ENCODE measurements around the gene FRAS1. TPM values are rescaled to one million over a fixed set of nuclear protein-coding genes. Genes with fewer than 3 reads are reported as not detected.
"Not testable (repeated sequence)": the region's sequence is repeated elsewhere in the genome, so short reads cannot be mapped to it uniquely, and the experiment has no call there.

FRAS1 gene
- total RNA-seq, 1 donor from 2014 or later, result 24.6 TPM

- no peak overlapping the region for H3K9ac ChIP-seq (ENCODE audit: low read length)
- H3K9me3 ChIP-seq (ENCODE audit: insufficient read depth, low read depth, low read length), result no peaks in the 10 kb centered on the region
- Mint-ChIP-seq H3K4me1 (ENCODE audit: low read depth, unreplicated experiment) (no peaks in the 10 kb centered on the region), H3K4me3 (ENCODE audit: unreplicated experiment) (no peak overlapping the region), H3K9me3 (ENCODE audit: unreplicated experiment) (no peaks in the 10 kb centered on the region), H3K27ac (ENCODE audit: unreplicated experiment) (no peak overlapping the region), H3K36me3 (ENCODE audit: low read depth, unreplicated experiment) (peaks cover 3% of the 10 kb centered on the region), H3K27me3 (ENCODE audit: low read depth, unreplicated experiment) (no peaks in the 10 kb centered on the region)
- no peak overlapping the region for H3K4me3 ChIP-seq (ENCODE audit: insufficient read depth, low read depth, low read length)
- no peak overlapping the region for H3K27ac ChIP-seq (ENCODE audit: low read depth, low read length)
- H3K4me2 ChIP-seq (ENCODE audit: low read length), result no peak overlapping the region
- DNase-seq (ENCODE audit: low read depth) (no peak), FAIRE-seq (no peak)
- no peak overlapping the region for H2AFZ ChIP-seq (ENCODE audit: low read depth, low read length)
- H4K20me1 ChIP-seq (ENCODE audit: insufficient read depth, low read length), result no peaks in the 10 kb centered on the region
- H3K79me2 ChIP-seq (ENCODE audit: insufficient read depth, low read length), result no peaks in the 10 kb centered on the region
- H3K27me3 ChIP-seq (ENCODE audit: insufficient read depth, low read length), result no peaks in the 10 kb centered on the region
- no peaks in the 10 kb centered on the region for H3K36me3 ChIP-seq (ENCODE audit: insufficient read depth, low read length)
- TF ChIP-seq EZH2 (IDR thresholded peaks at IDR 0.05; ENCODE audit: insufficient read depth, low read length), result no peak
- no peak for TF ChIP-seq CTCF (IDR thresholded peaks at IDR 0.05; ENCODE audit: insufficient read depth, low read depth, low read length)
- H3K4me1 ChIP-seq (ENCODE audit: insufficient read depth, low read length), result no peaks in the 10 kb centered on the region
These were observed 403.2 kb downstream of the FRAS1 start for GRCh38 chr4:78460368-78460767.

- Histone ChIP-seq H3K9me3 (ENCODE audit: insufficient read depth, low read depth, low read length) (no peaks in the 10 kb centered on the region), H3K79me2 (ENCODE audit: insufficient read depth, low read length) (no peaks in the 10 kb centered on the region), H3K9ac (ENCODE audit: low read length) (no peak overlapping the region), H3K4me2 (ENCODE audit: low read length) (no peak overlapping the region), H2AFZ (ENCODE audit: low read depth, low read length) (no peak overlapping the region), H3K4me3 (ENCODE audit: insufficient read depth, low read depth, low read length) (no peak overlapping the region), H3K36me3 (ENCODE audit: insufficient read depth, low read length) (no peaks in the 10 kb centered on the region), H4K20me1 (ENCODE audit: insufficient read depth, low read length) (no peaks in the 10 kb centered on the region), H3K27me3 (ENCODE audit: insufficient read depth, low read length) (no peaks in the 10 kb centered on the region), H3K4me1 (ENCODE audit: insufficient read depth, low read length) (no peaks in the 10 kb centered on the region), H3K27ac (ENCODE audit: low read depth, low read length) (no peak overlapping the region)
- Mint-ChIP-seq H3K27ac (ENCODE audit: unreplicated experiment) (no peak overlapping the region), H3K9me3 (ENCODE audit: unreplicated experiment) (peaks cover 3% of the 10 kb centered on the region), H3K27me3 (ENCODE audit: low read depth, unreplicated experiment) (no peaks in the 10 kb centered on the region), H3K36me3 (ENCODE audit: low read depth, unreplicated experiment) (peaks cover 6% of the 10 kb centered on the region), H3K4me1 (ENCODE audit: low read depth, unreplicated experiment) (no peaks in the 10 kb centered on the region), H3K4me3 (ENCODE audit: unreplicated experiment) (no peak overlapping the region)
- no peak for DNase-seq (ENCODE audit: low read depth)
- FAIRE-seq, result no peak
- TF ChIP-seq CTCF (IDR thresholded peaks at IDR 0.05; ENCODE audit: insufficient read depth, low read depth, low read length) (no peak), EZH2 (IDR thresholded peaks at IDR 0.05; ENCODE audit: insufficient read depth, low read length) (no peak)
These were observed 407.1 kb downstream of the FRAS1 start for GRCh38 chr4:78464265-78464664.

GRCh38 chr4:78467223-78467622 is 410.1 kb downstream of the FRAS1 start:
- FAIRE-seq; H3K27ac Mint-ChIP-seq (ENCODE audit: unreplicated experiment): not testable (repeated sequence)

More at GRCh38 chr4:78467223-78467622, 410.1 kb downstream of the FRAS1 start:
- not testable (repeated sequence) for H3K9me3 Mint-ChIP-seq (ENCODE audit: unreplicated experiment); H3K4me1 ChIP-seq (ENCODE audit: insufficient read depth, low read length); H3K9me3 ChIP-seq (ENCODE audit: insufficient read depth, low read depth, low read length); DNase-seq (ENCODE audit: low read depth); H3K27me3 ChIP-seq (ENCODE audit: insufficient read depth, low read length); H3K79me2 ChIP-seq (ENCODE audit: insufficient read depth, low read length); H3K9ac ChIP-seq (ENCODE audit: low read length); H4K20me1 ChIP-seq (ENCODE audit: insufficient read depth, low read length); H3K4me2 ChIP-seq (ENCODE audit: low read length); H2AFZ ChIP-seq (ENCODE audit: low read depth, low read length); H3K27ac ChIP-seq (ENCODE audit: low read depth, low read length); H3K36me3 ChIP-seq (ENCODE audit: insufficient read depth, low read length); H3K27me3 Mint-ChIP-seq (ENCODE audit: low read depth, unreplicated experiment); H3K4me1 Mint-ChIP-seq (ENCODE audit: low read depth, unreplicated experiment); H3K4me3 ChIP-seq (ENCODE audit: insufficient read depth, low read depth, low read length); H3K4me3 Mint-ChIP-seq (ENCODE audit: unreplicated experiment)
- peaks cover 12% of the 10 kb centered on the region for H3K36me3 Mint-ChIP-seq (ENCODE audit: low read depth, unreplicated experiment)
